Thyroid gland (tissue), 4 donors: ENCODE results near the gene ZNF516. TPM values are rescaled to one million over a fixed set of nuclear protein-coding genes. Genes with fewer than 3 reads are reported as not detected.

Experiments used
- DNase-seq, 2 donors: peaks; one replicate each; pipeline ENCODE4 v3.0.0-alpha.2; 2019
- H3K27ac ChIP-seq, 3 donors: fragments of 200-600 bp; sonication (generic); 1 replicate in 2 of 3; 2 replicates in 1 of 3; pipeline ENCODE4 v1.5.1; 2016 to 2019; ENCODE audit warnings: mild to moderate bottlenecking in 1 of 3, moderate library complexity in 1 of 3
- H3K27me3 ChIP-seq: fragments of 200-600 bp; sonication (generic); one replicate; pipeline ENCODE4 v1.5.1; 2019
- H3K36me3 ChIP-seq, 2 donors: fragments of 200-600 bp; sonication (generic); one replicate each; pipeline ENCODE4 v1.5.1; 2016 to 2019
- H3K4me1 ChIP-seq, 2 donors: fragments of 200-600 bp; sonication (generic); one replicate each; pipeline ENCODE4 v1.5.1; 2017 to 2019
- H3K4me3 ChIP-seq, 3 donors: fragments of 200-600 bp; sonication (generic); replicated peaks in 1 of 3; 1 replicate in 2 of 3; 2 replicates in 1 of 3; pipeline ENCODE4 v1.5.1; 2016; ENCODE audit warnings: mild to moderate bottlenecking in 1 of 3
- H3K9me3 ChIP-seq: fragments of 200-600 bp; sonication (generic); one replicate; pipeline ENCODE4 v1.5.1; 2017
- POLR2A ChIP-seq, 2 donors: fragments of 450-650 bp; IDR thresholded peaks; one replicate each; pipeline ENCODE4 v1.6.1; 2017; ENCODE audit warnings: antibody characterized with exemption in 2 of 2, mild to moderate bottlenecking in 2 of 2, moderate library complexity in 1 of 2
- WGBS, 2 donors: methylation state at CpG; one replicate each; pipeline ENCODE4 v1.1.5; 2017; 5-methylcytosine and 5-hydroxymethylcytosine counted together
- intact Hi-C: fragments of 100-400 bp; cut with DNase I; formaldehyde crosslinking; loops from one replicate; pipeline ENCODE4 v1.15.1; 2023
- total RNA-seq, 4 donors: library from RNA; depleted of rRNA; stranded (reverse); fragments of >200 nt; gene quantifications; one replicate each; pipeline ENCODE4 v1.2.3, GENCODE V29; 2016
- TF ChIP-seq, protein P1 (sequence below), 6 experiments: fragments of 200-600 bp in 3 of 6; fragments of 450-650 bp in 3 of 6; sonication (generic) in 3 of 6; IDR thresholded peaks; one replicate each; pipeline ENCODE4 v1.5.1; 2016 to 2019; ENCODE audit warnings: antibody characterized with exemption in 6 of 6, mild to moderate bottlenecking in 2 of 6, inconsistent platforms in 1 of 6, moderate library complexity in 1 of 6

ZNF516 gene
- total RNA-seq, 4 donors from 2014 or later: 25.4 to 44.8 (median 28.6) TPM

- H3K4me1 ChIP-seq: peaks cover 8 to 10% of the 10 kb centered on the region in 2 donors
- H3K4me3 ChIP-seq: peak overlapping the region in 2 of 3 donors; percentile 4 to 25
- no peaks in the 10 kb centered on the region for H3K9me3 ChIP-seq
- H3K36me3 ChIP-seq: no peaks in the 10 kb centered on the region
- intact Hi-C loops: no loop called here
- no peak overlapping the region for H3K27ac ChIP-seq
- peak in 1 of 2 donors; percentile 17 for DNase-seq
- H3K27me3 ChIP-seq: no peaks in the 10 kb centered on the region
- no peak for TF ChIP-seq POLR2A (IDR thresholded peaks at IDR 0.05)
- TF ChIP-seq, protein P1, sequence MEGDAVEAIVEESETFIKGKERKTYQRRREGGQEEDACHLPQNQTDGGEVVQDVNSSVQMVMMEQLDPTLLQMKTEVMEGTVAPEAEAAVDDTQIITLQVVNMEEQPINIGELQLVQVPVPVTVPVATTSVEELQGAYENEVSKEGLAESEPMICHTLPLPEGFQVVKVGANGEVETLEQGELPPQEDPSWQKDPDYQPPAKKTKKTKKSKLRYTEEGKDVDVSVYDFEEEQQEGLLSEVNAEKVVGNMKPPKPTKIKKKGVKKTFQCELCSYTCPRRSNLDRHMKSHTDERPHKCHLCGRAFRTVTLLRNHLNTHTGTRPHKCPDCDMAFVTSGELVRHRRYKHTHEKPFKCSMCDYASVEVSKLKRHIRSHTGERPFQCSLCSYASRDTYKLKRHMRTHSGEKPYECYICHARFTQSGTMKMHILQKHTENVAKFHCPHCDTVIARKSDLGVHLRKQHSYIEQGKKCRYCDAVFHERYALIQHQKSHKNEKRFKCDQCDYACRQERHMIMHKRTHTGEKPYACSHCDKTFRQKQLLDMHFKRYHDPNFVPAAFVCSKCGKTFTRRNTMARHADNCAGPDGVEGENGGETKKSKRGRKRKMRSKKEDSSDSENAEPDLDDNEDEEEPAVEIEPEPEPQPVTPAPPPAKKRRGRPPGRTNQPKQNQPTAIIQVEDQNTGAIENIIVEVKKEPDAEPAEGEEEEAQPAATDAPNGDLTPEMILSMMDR (IDR thresholded peaks at IDR 0.05): no peak
- 26 to 29% methylated on average over 20 of the region's 20 CpGs for WGBS, 2 donors
These were observed 30.1 kb upstream of the ZNF516 start for GRCh38 chr18:76524900-76525698.

GRCh38 chr18:76524477-76524876, 29.4 kb upstream of the ZNF516 start:
- TF ChIP-seq, protein P1 (IDR thresholded peaks at IDR 0.05): no peak
- no peak for TF ChIP-seq POLR2A (IDR thresholded peaks at IDR 0.05)
- no peaks in the 10 kb centered on the region for H3K9me3 ChIP-seq
- no peak for DNase-seq
- 93% methylated on average over 2 of the region's 2 CpGs for WGBS, 2 donors
- peaks cover 8 to 10% of the 10 kb centered on the region in 2 donors for H3K4me1 ChIP-seq
- no peak overlapping the region for H3K27ac ChIP-seq
- no peaks in the 10 kb centered on the region for H3K27me3 ChIP-seq
- H3K36me3 ChIP-seq: no peaks in the 10 kb centered on the region
- no peak overlapping the region for H3K4me3 ChIP-seq
- intact Hi-C loops: no loop called here

GRCh38 chr18:76522551-76522950, 27.5 kb upstream of the ZNF516 start:
- no peak overlapping the region for H3K27ac ChIP-seq
- no peaks in the 10 kb centered on the region for H3K27me3 ChIP-seq
- H3K36me3 ChIP-seq: no peaks in the 10 kb centered on the region
- H3K9me3 ChIP-seq: no peaks in the 10 kb centered on the region
- WGBS, 2 donors: 75 to 76% methylated on average over 1 of the region's 1 CpG
- TF ChIP-seq, protein P1 (IDR thresholded peaks at IDR 0.05): no peak
- TF ChIP-seq POLR2A (IDR thresholded peaks at IDR 0.05): no peak
- intact Hi-C loops: no loop called here
- H3K4me3 ChIP-seq: no peak overlapping the region
- no peak for DNase-seq
- H3K4me1 ChIP-seq: peaks cover under 1 to 3% of the 10 kb centered on the region in 2 donors

- no peaks in the 10 kb centered on the region for H3K27me3 ChIP-seq
- no peaks in the 10 kb centered on the region for H3K36me3 ChIP-seq
- H3K4me1 ChIP-seq: no peaks in the 10 kb centered on the region
- no peak overlapping the region for H3K4me3 ChIP-seq
- intact Hi-C loops: no loop called here
- DNase-seq: no peak
- TF ChIP-seq, protein P1 (IDR thresholded peaks at IDR 0.05): no peak
- no peak for TF ChIP-seq POLR2A (IDR thresholded peaks at IDR 0.05)
- H3K27ac ChIP-seq: no peak overlapping the region
- H3K9me3 ChIP-seq: no peaks in the 10 kb centered on the region
- WGBS, 2 donors: 78 to 83% methylated on average over 17 to 19 of the region's 19 CpGs
These were observed 27.1 kb upstream of the ZNF516 start for GRCh38 chr18:76522122-76522503.

DNA sequence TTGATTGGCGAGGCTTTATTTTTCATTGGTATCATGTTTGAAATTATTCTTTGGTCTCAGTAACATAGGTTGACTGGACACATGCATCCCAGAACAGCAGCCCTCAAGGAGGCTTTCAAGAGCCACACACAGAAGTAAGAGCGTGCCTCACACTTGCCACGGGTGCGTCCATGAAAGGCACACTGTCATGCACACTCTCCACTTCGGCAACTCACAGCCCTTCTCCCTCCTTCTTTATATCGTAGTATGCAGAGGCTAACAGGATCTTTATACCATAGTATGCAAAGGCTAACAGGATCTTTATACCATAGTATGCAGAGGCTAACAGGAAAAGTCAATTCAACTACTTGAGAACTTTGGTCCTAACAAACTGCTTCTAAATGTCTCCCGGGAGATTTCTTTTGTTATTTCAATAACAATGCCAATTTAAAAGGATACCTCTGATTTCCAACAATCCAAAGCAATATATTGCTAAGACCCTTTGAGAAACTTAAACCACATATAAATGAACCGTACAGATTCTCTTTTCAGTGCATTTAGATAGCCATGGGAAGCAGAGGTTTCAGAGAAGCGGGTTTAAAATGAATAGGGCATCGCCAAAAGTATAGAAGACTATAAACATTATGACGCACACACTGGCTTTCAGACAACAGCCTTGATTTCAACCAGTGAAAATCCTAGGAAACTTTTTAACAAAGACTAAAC, 26.5 kb upstream of the ZNF516 start:
- Histone ChIP-seq H3K27ac (no peak overlapping the region), H3K27me3 (no peaks in the 10 kb centered on the region), H3K4me3 (no peak overlapping the region), H3K36me3 (no peaks in the 10 kb centered on the region), H3K4me1 (no peaks in the 10 kb centered on the region), H3K9me3 (no peaks in the 10 kb centered on the region)
- 80 to 81% methylated on average over 11 of the region's 11 CpGs for WGBS, 2 donors
- intact Hi-C loops: no loop called here
- TF ChIP-seq, protein P1 (IDR thresholded peaks at IDR 0.05): no peak
- no peak for TF ChIP-seq POLR2A (IDR thresholded peaks at IDR 0.05)
- no peak for DNase-seq
